Measurements from ENCODE around the gene PHTF2.
"Not testable (repeated sequence)": the region's sequence is repeated elsewhere in the genome, so short reads cannot be mapped to it uniquely, and the experiment has no call there.

The PHTF2 gene

DNA sequence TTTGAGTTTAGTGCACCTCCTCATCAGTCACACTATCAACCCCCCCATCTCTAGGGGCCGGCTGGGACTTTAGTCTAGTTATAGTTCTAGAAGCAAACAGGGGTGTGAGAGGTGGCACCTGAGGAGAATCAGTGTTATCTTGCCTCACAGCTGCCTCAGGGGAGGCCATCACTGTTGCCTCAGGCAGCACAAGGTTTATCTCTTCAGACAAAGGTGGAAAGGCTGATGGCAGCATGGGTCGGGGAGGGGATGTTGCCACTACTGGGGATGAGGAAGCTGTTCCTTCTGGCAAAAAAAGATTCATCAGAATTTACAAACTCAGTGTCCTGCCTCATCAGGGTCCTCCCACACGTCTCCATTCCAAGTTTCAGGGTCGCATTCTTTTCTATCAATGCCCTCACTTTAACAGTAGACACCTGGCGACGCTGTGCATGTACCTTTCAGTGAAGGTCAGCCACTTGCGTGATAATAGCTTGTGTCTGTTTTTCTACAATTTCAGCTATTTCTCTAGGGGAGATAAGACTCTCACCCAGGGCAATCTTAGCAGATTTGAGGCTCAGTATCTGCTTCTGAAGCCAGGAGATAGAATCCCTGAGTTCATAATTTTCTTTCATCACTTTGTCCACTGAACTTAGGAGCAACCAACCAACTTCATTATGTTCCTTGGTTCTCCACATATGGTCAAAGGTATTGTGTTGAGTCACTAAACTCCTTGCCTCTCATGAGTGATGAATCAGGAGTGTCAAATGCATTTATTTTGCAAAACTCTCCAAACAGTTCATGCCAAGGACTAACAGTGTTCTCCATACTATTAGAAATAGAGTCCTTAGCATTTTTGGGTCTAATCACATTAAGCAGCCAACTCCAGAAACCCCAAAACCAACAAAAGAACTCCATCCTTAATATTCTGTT is 75.1 kb downstream of the PHTF2 start:
- DNase-seq, result not testable (repeated sequence)

DNA sequence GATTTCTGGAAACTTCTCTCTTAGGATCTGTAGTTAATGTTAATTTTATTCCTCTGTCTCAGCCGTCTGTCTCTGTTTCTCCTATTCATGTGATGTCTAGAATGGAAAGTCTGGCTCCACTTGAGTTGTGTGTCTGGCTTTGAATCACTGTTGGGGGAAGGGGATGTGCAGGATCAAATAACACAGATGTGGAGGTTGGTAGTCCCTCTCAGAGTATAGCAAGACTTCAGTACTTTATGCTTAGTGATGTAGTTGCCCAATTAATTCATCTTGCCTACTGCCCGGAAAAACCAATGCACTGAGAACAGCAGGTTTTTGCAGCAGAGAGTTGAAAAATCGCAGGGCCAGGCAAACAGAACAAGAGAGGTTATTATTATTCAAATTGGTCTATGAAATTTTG is 79.2 kb downstream of the PHTF2 start:
- DNase-seq, result no peak

DNA sequence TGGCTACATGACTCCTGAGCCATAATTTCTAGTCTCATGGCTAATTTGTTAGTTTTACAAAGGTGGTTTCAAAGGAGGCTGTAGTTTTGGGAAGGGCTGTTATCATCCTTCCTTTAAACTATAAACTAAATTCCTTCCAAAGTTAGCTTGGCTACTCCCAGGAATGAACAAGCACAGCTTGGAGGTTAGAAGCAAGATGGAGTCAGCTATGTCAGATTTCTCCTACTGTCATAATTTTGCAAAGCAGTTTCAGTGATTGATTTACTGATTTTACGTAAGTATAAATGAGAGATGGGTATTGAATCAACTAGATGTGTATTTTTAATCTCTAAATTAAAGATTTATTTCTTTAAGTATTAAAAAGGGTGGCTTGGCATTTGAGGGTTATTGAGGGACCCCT is 79.9 kb downstream of the PHTF2 start:
- DNase-seq, result no peak

DNA sequence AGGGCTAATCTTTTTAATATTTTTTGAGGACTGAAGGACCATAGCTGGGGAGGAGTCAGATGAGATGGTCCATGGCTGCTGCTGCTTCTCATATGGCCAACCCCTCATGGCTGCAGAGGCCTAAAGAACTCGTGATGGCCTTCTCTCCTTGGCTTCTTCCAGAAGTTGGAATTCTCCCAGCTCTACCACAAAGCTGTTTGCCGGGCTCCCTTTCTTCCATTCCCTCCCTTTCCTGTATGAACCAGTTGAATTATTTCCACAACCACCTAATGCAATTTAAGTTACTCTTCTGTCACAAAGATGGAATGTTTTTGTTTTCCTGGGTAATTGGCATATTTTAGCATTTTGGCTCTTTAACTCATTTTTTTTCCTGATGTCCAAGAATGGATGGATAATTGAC is 80.7 kb downstream of the PHTF2 start:
- DNase-seq, result no peak

DNA sequence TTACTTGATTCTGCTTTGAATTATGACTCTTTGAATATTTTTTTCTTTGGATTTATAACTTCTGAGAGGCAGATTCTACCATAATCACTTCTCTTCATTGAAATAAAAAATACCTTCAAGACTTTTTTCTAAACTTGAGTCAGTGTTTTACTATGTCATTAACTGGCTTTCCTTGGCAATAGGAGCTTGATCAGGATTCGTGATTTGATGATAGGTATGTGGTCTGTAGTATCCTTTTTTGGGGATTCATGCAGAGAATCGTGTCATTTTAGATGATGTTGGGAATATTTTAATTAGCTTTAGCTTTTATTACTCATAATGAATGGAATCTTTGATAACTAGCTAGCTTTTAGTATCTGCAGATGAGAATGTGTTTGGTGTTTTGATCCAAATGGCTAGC is 83.3 kb downstream of the PHTF2 start:
- DNase-seq, result no peak

DNA sequence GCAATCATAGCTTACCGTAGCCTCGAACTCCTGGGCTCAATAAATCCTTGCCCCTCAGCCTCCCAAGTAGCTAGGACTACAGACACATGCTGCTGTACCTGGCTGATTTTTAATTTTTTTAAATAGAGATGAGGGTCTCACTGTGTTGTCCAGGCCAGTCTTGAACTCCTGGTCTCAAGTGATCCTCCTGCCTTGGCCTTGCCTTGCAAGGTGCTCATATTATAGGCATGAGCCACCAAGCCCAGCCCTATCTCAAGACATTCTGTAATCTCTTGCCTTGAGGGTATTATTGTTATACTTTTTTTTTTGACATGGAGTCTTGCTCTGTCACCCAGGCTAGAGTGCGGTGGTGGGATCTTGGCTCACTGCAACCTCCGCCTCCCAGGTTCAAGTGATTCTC is 86.6 kb downstream of the PHTF2 start:
- no peak for DNase-seq

DNA sequence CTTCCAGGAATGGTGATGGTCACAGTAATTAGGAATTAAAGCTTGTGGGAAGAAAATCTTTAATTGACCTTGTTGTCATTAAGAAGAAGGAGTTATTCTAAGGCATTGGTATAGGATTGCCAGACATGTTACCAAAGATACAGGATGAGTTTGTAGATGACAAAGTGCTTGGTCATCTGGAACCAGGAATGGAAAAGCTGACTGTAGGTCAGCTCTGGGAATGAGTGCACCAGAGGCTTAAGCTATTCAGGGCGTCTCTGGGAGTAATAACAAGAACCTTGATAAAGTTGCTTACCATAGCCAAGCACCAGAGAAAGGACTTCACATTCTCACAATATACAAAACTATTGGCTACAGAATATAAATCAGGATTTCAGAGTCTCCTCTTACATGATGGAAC is 89.0 kb downstream of the PHTF2 start:
- no peak for DNase-seq

DNA sequence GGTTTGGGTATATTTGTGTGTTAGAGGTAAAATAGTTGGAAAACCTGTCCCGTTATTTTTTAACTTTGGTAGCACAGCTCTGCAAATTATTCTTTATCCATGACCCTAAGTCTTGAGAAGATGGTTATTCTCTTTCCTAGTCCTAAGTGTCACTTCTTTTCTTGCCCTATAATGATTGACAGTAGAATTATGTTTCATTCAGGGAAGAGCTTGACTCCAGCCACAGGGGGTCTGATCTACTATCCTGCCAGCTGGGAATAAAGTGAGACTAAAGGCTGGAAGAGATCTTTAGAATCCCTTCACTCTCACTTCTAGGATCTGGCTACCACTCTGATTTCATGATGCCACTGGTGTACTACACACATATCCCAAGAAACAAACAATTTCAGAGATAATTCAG is 90.4 kb downstream of the PHTF2 start:
- no peak for DNase-seq

DNA sequence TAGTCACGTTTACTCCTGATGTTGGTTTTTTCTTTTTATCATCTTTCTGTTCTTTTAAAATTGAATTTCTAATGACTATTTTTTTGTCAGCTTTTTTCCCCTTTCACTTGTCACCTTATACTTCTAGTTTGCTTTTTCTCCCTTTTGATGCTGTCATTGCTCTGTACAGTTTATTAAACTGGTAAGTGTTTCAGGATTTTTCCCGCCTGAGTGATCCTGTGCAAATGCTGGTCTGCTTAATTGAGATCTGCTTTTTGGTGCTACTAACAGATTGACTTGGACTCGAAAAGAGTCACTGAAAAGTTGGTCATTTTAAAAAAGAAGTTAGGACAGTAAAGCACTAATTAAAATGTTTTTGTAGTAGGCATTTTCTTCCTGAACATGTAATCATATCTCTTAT is 95.2 kb downstream of the PHTF2 start:
- no peak for DNase-seq

DNA sequence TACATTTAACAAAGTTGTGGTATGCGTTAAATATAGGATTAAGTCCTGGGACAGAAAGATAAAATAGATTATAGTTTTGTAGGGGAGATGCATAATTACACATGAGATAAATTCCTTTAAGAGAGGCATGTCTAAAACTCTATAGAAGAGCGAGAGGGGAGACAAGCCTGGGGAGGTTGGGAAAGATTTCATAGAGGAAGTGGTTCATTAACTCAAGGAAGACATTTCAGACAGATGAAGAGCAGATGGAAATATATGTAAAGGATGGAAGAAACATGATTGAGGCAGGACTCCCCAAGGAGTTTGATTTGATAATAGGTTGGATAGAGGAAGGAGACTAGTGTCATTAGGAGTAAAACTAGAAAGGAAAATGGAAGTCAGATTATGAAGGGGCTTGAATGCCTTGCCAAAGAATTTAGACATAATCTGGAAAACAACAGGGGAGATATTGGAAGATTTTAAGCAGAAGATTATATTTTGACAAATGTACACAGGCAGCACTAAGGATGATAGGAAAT is 96.1 kb downstream of the PHTF2 start:
- no peak for DNase-seq

DNA sequence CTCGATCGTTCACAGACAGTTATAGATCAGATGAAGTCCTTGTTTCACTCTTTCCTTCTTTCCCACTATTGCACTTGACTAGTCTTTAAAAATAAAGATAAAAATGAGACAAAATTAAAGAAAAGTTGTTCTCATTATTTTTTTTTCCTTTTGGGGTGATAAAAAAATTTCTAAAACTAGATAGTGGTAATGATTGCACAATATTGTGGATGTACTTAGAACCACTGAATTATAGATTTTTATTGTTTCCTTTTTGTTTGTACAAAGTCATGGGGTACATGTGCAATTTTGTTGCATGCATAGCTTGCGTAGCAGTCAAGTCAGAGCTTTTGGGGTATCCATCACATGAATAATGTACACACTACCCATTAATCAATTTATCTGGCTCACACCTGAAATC is 97.3 kb downstream of the PHTF2 start:
- no peak for DNase-seq

DNA sequence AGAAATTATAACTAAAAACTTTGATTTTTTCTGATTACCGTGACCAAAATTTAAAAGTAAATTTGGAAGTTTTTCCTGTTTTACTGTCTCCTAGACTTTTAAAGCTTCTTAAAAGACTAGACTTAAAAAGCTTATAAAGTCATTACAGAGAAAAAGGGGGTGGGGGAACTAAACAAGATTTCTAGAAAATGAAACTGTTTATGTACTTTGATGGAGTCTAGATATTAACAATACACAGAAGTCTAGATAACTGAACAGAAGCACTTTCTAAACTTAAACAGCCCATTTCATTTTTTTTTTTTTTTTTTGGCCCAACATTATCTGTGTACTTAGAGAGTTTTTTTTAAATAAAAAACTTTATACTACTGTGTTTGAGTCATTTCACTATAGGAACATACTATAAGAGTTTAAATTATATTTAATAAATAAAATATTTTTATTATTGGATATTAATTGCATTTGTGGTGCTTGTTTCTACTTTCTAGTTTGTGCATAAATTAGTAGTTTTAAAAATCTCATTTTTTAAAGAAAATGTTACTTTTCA is 98.5 kb downstream of the PHTF2 start:
- no peak for DNase-seq

DNA sequence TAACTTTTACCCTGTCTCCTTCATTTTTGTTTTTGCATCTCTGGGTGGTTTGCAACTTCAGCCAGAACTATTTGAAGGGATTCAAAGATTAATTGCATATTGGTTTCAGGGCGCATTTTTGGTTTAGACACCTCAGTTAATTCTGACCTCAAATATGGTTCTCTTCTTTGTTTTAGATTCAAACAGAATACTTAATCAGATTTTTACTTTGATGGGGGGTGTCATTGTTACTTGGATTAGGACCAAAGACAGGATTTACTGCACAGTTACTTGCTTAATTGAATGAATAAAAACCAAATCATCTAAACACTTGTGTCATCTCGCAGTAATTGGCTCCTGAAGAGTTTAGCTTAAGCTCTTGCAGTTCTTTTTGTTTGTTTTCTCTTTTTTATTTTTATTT is 100.9 kb downstream of the PHTF2 start:
- DNase-seq, result no peak

DNA sequence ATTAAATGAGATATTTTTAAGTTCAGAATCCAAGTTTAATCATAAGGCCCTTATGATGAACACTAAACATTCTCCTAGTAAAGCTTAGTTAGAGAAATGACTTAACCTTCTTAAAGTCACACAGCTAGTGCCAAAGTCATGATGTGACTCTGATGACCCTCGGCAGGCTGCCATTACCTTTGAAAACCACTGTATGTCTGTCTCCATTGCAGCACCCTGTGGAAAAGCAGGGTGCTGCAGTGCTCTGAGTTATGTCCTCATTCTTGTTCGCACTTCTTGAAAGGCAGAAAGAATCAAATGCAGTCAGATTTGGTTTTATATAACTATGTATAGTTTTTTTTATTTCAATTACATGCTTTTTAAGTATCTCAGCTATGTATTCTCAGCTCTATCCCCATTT is 105.0 kb downstream of the PHTF2 start:
- DNase-seq, result no peak

DNA sequence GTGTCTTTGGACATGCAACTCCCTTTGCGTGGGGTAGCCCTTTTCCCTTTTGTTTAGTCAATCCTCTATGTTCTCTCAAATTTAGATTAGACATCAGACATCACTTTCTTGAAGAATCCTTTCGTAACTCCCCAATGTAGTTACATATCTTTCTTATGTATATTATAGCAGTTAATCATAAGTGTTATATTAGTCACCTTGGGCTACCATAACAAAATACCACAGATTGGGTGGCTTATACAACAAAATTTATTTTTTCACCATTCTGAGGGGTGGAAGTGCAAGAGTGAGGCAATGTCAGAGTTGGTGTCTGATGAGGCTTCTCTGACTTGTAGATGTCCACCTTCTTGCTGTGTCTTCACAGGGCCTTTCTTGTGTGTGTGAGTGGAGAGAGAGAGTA is 105.7 kb downstream of the PHTF2 start:
- DNase-seq, result no peak

DNA sequence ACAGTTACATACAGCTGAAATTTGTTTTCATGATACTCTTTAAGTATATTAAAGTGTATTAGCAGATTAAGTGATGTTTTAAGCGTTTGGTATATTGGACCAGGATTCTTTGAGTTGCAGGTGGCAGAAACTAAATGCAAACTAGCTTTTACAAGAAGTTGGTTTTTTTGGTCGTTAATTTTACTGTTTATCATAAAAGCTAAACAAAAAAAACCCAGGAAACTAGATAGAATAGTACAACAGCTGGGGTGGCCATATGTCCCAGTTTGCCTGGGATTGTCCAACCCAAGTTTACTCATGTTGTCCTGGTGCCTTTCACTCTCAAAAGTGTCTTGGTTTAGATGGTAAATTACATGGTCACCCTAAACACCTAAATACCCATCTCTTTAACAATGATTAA is 108.7 kb downstream of the PHTF2 start:
- DNase-seq, result no peak

DNA sequence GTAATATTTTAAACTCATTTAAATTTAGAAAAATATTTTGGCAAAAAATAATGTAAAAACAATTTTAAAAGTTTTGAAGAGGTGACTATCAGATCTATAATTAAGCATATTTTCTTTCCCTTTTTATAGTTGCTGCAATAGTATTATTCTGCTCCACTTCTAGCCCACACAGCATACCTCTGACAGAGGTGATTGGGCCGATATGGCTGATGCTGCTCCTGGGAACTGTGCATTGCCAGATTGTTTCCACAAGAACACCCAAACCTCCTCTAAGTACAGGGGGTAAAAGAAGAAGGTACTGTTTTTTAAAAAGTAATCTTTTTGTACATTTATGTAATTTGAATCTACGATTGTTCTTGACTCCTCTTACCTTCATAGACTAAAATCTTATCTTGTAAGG is 110.1 kb downstream of the PHTF2 start:
- DNase-seq, result no peak

DNA sequence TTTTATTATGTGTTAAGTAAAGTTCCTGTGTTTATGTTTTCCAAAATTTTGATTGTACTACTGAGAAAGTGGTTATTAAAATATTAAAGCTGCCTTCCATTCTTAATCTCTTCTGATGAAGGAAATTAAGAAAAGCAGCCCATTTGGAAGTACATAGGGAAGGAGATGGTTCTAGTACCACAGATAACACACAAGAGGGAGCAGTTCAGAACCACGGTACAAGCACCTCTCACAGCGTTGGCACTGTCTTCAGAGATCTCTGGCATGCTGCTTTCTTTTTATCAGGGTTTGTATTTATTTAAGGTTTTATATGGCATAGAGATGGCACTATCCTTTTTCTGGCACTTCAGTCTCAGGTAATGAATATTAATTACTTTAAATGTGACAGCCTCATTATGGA is 111.6 kb downstream of the PHTF2 start:
- DNase-seq, result no peak

DNA sequence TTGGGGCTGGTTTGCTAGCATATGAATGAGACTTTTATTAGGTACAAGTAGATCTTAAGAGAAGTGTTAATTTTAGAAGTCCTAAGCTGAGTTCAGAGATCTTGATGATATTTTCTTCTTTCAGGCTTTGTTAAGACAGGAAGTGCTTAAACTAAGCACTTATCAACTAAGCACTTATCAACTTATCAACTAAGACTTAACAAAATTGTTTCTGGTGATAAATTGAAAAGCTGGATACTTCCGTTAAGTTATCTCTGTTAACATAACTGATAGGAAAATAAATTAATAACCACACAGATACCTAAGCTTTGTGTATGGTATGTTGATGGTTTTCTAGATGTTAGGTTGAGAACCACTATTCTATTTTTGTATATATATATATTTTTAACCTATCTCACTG is 113.7 kb downstream of the PHTF2 start:
- no peak for DNase-seq

DNA sequence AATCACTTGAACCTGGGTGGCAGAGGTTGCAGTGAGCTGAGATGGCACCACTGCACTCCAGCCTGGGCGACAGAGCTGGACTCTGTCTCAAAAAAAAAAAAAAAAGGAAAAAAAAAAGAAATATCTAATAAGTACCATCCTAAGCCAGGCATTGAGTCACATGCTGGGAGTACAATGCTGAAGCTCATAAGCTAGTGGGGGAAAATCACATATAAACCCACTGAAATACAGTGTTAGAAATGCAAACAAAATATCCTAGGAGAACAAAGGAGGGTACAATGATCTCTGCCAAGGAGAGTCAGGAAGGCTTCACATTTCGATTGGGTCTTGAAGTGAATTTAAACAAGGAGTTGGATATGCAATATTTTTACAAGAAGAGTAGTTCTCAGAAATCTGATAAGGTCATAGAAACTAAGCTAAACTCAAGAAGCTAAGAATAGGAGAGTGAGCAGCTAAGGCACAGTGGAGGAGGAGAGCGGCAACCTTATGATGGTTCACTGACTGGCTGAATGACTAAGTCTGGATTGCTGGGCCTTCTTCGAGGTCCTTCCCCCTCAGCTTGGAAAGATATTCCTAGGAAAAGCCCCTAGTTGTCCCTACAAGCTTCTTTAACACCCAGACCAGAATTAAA is 115.5 kb downstream of the PHTF2 start:
- peak in 1 of 58 donors; percentile 2 for DNase-seq

DNA sequence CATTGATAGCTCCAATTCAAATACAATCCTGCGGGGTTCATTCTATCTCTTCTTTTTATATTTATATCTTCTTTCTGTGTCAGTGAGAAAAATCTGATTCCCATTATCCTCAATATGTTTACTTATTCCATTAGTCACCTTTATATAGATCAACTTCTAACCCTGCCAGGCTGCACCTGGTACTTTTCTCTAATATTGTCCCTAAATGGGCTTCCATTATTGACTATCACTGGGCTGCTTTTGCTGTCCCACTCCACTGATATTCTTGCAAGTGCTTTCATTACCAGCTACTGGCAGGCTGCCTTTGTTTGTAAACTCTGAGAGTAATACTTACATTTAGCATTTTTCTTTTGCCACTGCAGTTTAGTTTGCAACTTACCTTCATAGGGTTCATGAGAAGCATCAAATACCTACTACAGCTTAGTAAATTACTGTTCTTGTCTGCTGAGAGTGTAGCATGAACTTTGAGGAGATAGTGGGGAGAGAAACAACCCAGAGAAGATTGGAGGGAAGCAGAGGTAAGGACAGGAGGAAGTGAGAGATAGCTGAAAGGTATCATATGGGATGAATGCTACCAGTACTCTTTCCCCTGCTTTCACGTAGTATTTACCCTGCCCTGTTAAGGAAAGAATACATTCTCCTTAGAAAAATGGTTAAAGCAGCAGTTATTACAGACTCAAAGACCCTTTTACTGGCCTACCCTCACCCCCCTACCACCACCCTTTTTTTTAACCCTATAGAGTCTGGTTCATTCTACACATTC is 119.1 kb downstream of the PHTF2 start:
- no peak for DNase-seq

DNA sequence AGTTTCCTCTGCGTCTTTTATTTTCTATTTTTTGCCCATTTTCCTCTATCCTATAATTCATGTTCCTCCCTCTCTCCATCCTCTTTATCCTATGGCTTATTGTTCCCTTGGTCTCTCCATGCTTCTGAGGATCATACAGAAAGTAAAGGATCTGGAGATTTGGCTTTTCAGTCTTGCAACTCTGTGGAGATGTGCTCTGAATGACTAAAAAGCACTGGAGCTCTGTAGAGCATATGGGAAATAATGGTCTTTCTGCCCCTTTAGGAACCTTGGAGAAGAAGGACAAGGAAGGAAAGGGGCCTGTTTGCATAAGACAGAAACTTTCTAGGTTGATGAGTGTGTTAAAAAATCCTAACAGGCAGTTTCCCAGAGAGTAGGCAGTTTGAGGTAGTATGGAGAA is 120.1 kb downstream of the PHTF2 start:
- no peak for DNase-seq

Measured in anterior cingulate cortex (tissue), 58 donors.